NCI-H146 (cell line): ENCODE results near the gene TOMM20.
"Not testable (repeated sequence)": the region's sequence is repeated elsewhere in the genome, so short reads cannot be mapped to it uniquely, and the experiment has no call there.

Experiments used
- DNase-seq: peaks from one replicate; lab custom pipeline; 2025; lab: John Stamatoyannopoulos, UW

TOMM20 gene

DNA sequence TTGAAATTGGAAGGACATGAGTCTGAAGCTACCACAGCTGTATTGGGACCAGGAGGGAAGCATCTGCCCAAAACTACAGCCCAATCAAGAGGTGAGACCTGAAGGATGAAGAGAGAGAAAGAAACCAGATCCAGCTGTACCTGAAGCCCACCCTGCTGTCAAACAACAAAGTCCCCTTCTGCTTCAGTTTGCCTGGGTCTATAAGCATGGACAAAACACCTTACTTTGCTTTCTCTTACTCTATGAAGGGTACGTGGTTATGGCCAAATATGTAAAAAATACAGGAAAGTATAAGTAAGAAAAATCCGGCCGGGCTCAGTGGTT, 26.4 kb downstream of the TOMM20 start:
- no peak for DNase-seq

DNA sequence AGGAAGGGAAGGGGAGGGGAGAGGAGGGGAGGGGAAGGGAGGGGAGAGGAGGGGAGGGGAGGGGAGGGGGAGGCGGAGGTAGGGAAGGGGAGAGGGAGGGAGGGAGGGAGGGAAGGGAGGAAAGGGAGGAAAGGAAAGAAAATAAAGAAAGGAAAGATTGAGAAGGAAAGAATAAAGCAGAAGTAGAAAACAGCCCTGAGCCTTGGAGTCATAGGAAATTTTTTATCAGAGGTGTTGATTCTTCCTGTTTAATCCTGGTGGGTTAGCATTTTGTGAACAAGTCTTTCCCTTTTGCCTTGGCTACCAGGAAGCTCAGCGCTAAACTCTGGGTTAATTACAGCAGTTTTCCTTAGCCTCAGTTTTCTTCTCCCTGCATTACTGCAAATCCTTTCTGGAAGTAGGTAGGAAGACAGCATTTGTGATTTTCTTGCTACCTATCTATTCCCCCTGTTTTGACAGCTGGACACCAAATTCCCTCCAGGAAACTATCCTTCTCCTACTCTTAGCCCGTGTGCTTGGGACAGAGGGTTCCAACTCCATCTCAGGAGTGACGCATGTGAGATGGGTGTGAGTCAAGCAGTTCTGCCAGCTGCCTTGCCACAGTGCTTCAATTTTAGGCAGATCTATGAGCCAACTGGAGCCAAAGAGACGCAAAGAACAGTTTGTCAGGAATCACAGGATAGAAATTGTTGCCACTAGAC, 26.9 kb downstream of the TOMM20 start:
- no peak for DNase-seq

DNA sequence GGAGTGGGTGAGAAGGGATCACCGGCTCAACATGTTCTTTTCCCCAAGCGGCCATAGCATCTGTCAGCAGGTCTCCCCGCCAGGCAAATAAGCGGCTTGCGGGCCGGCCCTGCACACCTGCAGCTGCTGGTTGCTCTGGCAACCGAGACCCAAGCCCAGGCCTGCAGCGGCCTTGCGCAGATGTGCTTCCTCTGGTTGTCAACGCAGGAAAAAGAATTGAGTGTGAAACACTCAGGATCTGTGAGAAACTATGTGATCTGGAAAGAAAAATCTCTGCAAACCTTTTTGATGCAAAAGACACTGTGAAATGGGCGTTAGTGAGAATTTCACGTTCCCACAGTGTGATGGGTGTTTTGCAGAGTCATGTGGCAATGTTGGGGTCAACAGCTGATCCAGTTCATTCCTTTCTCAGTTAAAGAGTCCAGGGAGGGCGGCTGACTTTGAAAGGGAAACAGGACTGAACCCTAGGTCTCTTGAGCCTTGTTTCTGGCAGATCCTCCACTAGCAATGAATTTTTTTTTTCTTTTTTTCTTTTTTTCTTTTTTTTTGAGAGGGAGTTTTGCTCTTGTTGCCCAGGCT, 28.4 kb downstream of the TOMM20 start:
- DNase-seq: peak; percentile 32

DNA sequence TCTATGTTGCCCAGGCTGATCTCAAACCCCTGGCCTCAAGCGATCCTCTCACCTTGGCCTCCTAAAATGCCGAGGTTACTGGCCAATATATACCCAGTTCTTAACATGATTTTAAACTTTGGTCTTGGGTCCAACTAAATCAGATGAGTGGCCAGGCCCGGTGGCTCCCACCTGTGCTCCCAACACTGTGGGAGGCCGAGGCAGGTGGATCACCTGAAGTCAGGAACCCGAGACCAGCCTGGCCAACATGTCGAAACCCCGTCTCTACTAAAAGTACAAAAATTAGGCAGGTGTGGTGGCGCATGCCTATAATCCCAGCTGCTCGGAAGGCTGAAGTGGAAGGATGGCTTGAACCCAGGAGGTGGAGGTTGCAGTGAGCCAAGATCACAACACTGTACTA, 29.6 kb downstream of the TOMM20 start:
- DNase-seq: no peak

DNA sequence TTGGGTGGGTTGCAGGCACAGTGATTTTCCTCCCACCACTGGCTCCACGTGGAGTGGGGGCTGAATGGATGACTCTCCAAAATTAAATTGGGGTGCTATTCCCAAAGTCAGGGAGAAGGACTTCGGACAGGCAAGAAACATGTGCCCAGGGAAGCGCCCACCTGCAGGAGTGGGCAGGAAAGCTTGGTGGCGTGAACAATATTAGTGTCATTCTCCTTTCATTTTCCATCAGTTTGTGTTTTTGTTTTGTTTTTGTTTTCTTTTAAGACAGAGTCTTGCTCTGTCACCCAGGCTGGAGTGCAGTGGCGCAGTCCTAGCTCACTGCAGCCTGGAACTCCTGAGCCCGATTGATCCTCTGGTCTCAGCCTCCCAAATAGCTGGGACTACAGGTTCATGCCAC, 30.1 kb downstream of the TOMM20 start:
- DNase-seq: no peak

DNA sequence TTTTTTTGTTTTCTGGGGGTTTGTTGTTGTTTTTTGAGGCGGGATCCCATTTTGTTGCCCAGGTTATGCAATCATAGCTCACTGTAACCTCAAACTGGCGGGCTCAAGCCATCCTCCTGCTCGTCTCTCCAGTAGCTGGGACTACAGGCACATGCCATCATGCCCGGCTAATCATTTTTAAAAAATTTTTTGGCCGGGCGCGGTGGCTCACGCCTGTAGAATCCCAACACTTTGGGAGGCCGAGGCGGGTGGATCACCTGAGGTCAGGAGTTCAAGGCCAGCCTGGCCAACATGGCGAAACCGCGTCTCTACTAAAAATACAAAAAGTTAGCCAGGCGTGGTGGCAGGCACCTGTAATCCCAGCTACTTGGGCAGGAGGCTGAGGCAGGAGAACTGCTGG, 31.1 kb downstream of the TOMM20 start:
- not testable (repeated sequence) for DNase-seq

DNA sequence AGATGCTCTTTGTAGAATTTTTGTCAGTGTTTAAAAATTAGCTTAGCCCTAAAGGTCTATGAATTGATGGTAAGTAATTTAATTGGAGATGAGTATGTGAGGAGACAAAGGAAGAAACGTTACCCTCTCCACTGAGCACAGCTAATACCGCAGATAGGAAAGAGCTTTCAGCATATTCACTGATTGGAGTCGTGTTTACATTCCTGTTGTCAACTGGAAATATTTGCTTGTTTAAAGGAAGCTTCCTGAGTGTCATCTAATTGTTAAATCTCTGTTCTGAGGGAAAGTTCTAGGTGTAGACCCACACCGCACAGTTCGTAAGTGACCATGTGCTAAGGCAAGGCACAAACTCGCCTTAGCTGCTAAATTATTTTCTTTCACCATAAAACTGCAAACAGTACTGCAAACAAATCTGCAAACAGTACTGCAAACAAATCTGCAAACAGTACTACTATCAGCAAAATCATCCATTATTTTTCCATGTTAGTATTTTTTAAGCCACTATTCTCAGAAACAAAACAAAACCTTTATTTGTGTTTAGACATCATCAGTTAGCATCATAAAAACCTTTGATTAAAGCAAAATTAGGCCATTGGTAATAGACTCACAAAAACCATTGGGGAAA, 32.6 kb downstream of the TOMM20 start:
- DNase-seq: no peak

DNA sequence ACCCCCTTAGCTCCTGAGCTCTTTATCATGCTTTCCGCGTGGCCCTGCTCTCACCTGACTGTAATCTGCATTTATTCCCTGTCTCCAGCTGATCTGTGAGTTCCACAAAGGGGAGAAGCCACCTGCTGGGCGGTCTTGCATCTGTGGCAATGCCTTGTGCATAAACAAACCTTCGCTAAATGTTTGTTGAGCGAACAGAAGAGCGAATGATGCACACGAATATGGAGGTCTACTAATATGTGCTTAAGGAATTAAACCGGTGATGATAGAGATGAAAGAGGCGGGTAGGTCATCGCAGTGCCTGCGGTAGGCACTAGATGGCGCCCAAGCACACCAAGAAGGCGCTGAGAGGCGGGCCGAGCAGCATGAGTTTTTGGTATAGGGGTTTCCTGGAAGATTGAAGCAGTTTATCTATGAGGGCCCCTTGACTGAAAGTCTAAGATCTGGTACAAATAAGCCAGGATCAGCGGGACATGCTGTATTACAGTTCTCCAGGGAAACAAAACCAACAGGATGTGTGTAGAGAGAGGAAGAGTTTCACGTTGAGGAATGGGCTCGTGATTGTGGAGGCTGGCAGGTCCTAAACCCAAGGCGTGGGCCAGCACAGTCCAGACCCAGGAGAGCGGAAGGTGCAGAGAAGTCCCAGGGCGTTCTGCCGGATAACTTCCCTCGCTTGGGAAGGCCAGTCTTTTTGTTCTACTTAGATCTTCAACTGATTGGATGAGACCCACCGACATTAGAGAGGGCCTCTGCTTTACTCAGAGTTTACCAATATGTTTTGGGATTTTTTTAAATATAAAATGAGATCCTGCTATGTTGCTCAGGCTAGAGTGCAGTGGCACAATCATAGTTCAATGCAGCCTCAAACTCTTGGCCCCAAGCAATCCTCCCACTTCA, 34.7 kb downstream of the TOMM20 start:
- peak; percentile 55 for DNase-seq

DNA sequence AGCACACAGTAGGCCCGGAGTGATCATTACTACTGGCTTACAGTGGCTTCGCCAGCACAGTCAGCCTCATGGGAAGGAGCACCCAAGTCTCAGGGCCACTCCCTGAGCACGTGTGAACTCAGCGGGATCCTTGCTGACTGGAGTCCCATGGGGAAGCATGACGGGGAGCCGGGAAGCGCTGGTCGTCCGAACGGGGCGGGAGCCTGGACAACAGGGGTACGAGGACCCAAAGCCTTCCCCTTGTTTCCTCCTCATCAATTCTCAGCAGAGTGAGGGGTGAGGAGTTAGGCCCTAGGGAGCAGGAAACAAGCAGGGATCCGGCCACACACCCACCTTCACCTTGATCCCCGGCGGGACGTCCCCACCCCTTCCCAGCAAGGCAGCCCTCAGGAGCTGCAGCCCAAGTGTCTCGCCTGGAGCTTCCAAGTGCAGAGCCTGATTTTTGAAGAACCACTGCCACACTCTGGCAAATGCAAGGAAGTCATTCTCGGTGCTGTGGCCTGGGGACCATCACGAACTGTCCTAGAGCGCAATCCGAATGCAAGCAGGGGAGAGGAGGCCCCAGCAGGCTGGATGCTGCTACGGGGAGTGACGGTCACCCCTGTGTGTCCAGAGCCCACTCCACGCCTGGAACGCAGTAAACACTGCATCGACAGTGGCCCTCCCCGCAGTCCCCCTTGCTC, 35.5 kb downstream of the TOMM20 start:
- DNase-seq: peak; percentile 61

DNA sequence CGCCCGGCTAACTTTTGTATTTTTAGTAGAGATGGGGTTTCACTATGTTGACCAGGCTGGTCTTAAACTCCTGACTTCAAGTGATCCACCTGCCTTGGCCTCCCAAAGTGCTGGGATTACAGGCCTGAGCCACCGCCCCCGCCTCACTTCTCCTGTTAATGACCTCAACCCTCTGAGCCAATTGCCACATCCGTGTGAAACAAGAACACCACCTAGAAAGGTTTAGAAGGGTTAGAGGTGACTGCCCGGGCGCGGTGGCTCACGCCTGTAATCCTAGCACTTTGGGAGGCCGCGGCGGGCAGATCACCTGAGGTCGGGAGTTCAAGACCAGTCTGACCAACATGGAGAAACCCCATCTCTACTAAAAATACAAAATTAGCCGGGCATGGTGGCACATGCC, 36.2 kb downstream of the TOMM20 start:
- not testable (repeated sequence) for DNase-seq

DNA sequence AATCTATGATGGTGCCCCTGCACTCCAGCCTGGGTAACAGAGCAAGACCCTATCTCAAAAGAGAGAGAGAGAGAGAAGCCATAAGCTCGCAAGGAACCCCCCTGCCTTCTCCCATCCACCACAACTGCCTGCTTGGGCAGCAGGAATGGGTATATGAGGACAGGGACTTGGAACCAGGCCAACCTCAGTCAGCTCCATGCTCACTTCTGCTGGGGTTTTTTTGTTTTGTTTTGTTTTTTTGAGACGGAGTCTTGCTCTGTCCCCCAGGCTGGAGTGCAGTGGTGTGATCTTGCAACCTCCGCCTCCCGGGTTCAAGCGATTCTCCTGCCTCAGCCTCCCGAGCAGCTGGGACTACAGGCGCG, 36.6 kb downstream of the TOMM20 start:
- not testable (repeated sequence) for DNase-seq

DNA sequence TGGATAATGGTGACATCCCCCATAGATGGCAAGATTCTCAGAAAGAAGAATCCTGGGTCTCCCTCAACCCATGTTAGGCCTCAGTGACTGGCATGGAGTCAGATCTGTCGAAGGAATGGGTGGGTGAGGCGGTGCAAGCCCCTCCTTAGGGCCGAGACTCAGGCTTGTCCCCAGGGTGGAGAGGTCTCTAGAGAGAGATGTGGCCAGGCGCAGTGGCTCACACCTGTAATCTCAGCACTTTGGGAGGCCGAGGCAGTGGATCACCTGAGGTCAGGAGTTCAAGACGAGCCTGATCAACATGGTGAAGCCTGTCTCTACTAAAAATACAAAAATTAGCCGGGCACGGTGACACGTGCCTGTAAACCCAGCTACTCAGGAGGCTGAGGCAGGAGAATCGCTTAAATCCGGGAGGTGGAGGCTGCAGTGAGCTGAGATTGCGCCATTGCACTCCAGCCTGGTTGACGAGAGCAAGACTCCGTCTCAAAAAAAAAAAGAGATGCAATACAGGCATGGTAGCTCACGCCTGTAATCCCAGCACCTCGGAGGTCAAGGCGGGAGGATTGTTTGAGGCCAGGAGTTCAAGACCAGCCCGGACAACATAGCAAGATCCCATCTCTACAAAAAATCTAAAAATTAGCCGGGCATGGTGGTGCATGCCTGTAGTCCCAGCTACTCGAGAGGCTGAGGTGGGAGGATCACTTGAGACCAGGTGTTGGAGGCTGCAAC, 37.2 kb downstream of the TOMM20 start:
- not testable (repeated sequence) for DNase-seq

DNA sequence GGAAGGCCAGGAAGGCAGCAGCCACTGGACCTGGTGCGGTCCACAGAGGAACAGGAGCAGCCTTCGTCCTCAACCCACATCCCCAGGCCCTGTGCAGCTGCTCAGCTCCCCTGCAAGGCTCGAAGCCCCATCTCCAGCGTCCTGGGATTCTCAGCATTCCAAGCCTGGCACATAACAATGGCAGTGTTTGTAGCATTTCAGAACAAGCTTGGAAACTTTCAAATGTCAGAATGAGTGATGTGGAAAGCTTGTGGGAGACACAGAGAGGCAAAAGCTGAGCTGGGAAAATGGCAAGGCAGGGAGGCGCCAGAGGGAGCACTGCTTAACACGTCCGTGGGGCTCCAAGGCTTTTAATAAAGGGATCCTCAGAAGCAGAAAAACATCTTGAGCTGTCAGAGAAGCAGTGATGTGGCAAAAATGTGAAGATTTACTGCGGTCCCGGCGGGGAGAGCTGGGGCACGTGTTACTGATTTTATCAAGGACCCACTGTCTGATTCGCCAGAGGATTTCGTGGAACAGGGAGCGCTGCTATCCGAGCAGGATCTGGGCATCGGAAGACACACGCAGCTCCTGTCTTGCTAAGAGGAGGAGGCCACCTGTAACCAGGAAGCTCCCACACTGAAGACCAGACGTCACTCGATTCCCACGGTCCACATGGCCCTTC, 38.1 kb downstream of the TOMM20 start:
- no peak for DNase-seq

DNA sequence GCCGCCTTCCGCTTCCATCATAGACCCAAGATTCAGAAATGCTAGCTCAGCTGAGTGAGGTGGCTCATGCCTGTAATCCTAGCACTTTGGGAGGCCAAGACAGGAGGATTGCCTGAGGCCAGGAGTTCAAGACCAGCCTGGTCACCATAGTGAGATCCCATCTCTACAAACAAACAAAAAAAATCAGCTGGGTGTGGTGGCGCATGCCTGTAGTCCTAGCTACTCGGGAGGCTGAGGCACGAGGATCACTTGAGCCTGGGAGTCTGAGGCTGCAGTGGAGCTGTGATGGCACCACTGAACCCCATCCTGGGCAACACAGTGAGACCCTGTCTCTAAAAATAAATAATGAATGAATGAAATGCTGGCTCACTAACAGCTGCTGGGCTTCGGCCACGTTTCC, 39.7 kb downstream of the TOMM20 start:
- no peak for DNase-seq

DNA sequence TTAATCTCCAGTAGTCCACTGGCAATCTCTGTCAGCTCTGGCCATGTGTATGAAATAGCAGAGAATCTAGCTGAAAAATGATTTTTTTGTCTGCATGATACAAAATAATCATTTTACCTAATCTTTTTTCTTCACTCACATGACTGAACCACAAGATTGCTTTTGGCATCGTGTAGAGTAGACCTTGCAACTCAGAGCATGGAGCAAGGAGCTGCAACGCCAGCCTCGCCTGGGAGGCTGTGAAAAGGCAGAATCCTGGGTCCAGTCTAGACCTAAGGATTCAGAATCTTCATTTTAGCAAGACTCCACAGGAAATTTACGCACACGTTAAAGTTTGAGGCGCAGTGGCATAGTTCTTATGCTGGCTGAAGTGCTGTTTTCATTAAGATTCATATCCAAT, 40.2 kb downstream of the TOMM20 start:
- no peak for DNase-seq

DNA sequence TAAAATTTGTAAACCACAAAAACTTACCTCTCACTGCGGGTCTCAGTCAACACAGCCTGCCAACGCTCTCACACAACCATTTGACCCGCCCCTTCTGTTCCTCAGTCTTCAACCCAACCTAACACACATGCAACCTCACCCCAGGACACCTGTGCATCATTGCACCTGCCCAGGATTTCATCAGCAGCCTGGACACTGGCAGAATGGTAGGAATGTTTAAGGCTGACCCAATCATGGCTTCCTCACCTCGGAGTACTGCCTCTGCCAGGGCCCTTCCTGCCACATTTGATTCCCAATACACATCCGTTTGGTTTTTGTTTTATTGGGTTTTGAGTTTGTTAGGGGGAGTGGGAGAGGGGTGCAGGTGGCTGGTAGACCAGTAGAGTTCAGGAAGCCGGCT, 40.7 kb downstream of the TOMM20 start:
- DNase-seq: peak; percentile 30

DNA sequence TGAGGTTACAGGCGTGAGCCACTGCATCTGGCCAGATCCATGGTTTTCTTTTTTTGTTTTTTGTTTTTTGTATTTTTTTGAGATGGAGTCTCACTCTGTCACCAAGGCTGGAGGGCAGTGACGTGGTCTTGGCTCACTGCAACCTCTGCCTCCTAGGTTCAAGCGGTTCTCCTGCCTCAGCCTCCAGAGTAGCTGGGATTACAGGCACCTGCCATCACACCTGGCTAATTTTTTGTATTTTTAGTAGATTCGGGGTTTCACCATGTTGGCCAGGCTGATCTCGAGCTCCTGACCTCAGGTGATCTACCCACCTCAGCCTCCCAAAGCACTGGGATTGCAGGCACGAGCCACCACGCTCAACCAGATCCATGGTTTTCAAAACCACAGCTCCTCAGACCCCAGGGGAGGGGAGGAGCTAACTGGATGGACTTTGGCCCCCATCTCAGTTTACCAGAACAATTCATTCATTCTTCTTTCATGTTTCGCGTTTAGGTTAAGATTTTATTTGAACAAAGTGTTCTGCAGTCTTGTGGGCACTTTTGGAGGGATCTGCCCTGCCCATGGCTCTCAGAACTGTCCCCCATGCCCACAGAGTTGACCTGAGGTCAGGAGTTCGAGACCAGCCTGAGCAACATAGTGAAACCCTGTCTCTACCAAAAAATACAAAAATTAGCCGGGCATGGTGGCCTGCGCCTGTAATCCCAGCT, 43.1 kb downstream of the TOMM20 start:
- not testable (repeated sequence) for DNase-seq

DNA sequence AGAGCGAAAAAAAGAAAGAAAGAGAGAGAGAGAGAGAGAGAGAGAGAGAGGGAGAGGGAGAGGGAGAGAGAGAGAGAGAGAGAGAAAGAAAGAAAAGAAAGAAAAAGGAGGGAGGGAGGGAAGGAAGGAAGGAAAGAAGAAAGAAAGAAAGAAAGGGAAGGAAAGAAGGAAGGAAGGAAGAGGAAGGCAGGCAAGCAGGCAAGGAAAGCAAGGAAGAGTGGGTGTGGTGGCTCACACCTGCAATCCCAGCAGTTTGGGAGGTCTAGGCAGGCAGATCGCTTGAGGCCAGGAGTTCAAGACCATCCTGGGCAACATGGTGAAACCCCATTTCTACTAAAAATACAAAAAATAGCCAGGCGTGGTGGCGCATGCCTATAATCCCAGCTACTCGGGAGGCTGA, 47.8 kb downstream of the TOMM20 start:
- DNase-seq: not testable (repeated sequence)

DNA sequence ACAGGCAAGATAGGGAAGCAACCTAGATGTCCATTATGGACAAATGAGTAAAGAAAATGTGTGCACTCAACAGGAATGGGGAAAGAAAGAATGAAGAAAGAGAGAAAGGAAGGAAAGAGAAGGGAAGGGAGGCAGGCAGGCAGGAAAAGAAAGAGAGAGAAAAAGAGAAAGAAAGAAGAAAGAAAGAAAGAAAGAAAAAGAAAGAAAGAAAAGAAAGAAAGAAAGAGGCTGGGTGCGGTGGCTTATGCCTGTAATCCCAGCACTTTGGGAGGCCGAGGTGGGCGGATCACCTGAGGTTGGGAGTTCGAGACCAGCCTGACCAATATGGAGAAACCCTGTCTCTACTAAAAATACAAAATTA, 48.4 kb downstream of the TOMM20 start:
- DNase-seq: not testable (repeated sequence)
